NCI-H2029 treated with DMSO at 0.1 percent for 48 hours (cell line): ENCODE measurements around the gene UBA1.
"Not testable (repeated sequence)": the region's sequence is repeated elsewhere in the genome, so short reads cannot be mapped to it uniquely, and the experiment has no call there.

Source experiments
- DNase-seq: peaks from one replicate; lab custom pipeline; 2025; lab: John Stamatoyannopoulos, UW

Gene UBA1

DNA sequence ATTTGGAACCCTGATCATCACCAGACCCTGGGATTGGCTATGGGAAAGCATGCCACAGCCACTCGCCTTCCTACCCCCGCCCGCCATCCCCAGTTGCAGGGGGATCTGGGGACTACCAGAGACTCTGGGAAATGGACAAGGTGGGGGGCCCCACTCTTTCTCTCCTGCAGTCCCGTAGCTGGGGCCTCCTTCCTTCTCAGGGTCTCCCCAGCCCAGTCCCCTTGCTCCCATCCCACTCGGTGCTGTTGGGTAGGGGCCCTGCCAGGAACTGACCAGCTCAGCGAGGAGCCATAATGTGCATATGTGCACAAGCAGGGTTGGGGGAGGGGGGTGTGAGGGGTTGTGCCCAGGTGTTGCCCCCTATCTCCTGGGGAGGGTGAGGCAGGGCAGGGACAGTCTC, 35.8 kb downstream of the UBA1 start:
- no peak for DNase-seq

DNA sequence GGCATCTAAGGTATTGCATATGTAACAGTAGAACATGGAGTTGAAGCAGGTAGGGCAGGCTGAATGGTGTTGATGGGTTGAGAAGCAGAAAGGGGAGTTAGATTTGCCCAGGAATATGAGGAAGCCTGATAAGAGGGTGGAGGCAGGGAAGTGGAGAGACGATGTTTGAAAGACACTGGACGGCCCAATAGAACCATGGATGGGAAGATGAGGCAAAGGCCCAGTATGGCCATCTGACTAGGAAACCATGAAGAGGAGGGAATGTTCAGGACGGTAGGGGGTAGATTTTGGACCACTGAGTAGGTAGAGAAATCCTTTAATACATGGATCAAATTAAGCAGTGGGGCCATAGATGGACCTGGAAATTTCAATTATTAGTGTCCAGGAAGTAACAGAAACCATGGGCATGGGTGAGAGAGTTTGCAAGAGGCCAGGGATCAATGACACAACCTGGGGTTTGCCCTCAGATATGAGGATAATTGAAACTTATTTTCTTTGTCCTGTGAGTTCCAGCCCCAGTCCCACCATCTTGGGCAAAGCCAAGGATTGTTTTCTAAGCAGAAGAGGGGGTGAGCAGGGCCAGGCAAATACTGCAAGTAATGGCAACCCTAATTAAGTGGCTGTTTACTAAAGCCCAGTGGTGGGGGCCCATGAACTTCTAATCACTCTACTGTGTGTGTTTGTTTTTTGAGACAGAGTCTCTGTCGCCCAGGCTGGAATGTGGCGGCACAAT, 36.7 kb downstream of the UBA1 start:
- no peak for DNase-seq

DNA sequence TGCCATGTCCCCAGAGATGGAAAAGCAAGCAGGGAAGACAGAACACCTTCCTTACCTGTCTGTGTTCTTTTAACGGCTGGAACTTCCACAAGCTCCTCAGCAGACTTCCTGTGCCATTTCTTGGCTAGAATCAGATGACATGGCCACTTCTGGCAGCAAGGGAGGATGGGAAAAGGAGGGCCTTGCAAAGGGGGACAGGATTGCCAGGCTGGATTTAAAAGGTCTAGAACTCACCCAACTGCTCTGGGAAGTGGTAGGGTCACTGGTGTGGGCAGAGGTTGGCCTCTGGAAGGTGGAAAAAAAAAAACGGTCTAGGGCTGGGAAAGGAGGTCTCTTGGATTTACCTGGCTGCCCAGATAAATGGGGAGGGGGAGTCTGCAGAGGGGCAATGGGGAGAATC, 37.5 kb downstream of the UBA1 start:
- DNase-seq = no peak

DNA sequence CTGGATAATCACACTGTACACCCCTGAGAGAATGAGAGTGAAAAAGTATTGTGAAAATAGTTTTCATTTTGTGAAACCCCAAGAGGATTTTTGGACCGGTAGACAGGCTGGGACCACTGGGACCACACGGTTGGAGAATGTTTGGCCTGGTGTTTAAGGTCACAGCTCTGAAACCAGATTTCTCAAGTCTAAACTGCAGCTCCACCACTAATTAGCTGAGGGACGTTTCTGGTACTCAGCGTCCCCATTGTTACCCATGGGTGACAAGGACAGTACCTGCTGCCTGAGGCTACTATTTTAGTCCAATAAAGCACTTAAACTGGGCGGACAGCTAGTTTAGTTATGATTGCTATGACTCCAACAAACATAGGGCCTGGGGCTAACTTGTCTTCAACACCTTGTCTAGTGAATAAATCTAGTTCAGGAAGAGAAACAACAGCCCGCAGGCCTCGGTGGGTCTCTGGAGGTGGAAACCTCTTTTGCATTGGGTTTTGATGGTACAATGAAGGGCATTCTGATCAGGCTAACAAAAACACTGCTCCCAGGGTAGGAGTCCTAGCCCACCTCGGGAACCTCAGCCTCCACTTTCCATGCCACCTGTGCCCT, 38.7 kb downstream of the UBA1 start:
- no peak for DNase-seq

DNA sequence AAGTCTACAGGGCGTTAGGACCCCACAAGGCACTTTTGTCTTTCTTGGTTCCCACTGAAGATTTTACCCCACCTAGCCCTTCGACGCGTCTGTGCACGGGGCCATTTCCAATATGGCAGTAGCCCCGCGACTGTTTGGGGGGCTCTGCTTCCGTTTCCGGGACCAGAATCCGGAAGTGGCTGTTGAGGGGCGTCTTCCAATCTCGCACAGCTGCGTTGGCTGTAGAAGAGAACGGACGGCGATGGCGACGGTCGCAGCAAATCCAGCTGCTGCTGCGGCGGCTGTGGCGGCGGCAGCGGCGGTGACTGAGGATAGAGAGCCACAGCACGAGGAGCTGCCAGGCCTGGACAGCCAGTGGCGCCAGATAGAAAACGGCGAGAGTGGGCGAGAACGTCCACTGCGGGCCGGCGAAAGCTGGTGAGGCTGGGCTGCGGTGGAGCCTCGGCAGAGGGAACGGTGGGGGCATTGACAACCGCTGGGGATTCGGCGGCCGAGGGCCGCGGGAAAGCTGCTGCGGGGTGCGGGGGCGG, 39.2 kb downstream of the UBA1 start, which contains the start of gene USP11:
TSS of gene USP11 (plus strand) at position 207 of the 530 bp plus-strand sequence. CDS start at position 242, 35 bp downstream.
- no peak for DNase-seq

DNA sequence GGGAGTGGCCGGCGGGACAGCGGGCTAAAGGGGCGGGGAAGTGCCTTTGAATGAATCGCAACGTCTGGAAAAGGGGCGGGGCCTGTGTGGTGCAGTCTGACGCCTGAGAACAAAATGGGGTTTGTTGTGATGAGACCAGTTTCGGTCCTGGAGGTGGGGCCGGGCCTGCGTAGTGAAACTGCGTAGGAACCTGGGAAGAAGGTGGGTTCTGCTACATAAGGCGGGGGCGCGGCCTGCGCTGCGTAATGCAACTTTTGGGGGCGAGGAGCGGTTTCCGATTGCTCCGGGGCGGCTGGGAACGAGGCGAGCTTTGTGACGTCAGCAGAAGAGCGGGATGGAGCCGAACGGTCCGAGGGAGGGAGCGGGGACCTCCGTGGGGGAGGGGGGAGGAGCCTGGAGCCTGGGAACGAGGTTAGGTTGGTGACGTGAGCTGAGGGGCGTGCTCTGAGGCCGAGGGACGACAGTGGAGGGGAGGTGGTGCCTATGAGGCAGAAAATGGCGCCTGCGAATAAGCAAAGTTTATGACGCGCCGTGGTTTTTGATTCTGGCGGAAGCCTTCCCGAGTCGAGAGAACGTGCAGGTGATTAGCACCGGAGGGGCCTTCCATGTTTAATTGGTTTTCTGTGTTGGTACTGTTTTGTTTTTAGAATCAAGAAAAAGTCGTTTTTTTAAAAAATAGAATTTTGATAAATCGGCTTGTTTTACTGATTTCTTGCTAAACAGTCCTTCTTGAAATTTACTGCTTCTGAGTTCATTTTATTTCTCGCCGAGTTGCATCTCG, 39.9 kb downstream of the UBA1 start:
- peak; percentile 63 for DNase-seq

DNA sequence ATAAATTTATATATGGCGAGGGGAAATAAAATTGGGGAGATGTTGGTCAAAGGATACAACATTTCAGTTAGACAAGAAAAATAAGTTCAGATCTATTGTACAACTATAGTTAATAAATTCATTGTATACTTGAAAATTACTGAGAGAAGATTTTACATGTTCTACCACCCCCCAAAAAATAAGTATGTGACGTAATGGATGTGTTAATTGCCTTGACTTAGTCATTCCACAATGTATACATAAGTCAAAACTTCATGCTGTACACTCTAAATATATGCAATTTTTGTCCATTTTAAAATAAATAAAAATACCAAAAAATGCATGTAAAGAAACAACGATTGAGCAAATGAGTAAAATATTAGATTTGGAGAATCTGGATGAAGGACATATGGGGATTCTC, 41.0 kb downstream of the UBA1 start:
- no peak for DNase-seq

DNA sequence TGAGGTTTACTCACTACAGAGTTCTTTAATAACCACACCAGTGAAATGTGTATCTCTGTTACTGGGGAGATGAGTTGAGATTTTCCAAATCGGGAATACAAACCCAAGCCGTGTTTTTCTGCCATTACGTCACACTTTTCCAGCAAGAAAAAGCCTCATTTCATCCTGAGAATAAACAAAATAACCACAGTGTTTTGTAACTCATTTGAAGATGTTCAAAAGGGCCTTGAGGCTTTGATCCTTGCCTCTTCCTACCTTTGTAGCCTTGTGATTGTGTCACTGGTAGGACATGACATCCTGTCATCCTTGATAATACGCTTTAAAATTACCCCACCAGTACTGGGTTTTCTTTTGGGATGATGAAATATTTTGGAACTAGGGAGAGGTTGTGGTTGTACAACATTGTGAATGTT, 42.1 kb downstream of the UBA1 start:
- no peak for DNase-seq

DNA sequence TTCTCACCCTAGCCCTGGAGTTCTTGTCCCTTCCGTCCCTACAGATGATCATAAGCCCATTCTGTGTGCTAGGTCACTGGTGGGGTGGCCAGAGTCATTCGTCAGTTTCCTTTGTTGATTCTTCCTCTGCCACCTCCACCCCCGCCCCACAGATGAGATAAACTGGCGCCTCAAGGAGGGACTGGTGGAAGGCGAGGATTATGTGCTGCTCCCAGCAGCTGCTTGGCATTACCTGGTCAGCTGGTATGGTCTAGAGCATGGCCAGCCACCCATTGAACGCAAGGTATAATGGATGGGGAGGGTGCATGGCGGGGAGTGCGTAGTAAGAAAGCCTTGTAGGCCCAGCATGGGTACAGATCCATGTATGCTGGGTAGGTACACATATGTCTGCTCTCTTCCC, 45.6 kb downstream of the UBA1 start:
- no peak for DNase-seq

DNA sequence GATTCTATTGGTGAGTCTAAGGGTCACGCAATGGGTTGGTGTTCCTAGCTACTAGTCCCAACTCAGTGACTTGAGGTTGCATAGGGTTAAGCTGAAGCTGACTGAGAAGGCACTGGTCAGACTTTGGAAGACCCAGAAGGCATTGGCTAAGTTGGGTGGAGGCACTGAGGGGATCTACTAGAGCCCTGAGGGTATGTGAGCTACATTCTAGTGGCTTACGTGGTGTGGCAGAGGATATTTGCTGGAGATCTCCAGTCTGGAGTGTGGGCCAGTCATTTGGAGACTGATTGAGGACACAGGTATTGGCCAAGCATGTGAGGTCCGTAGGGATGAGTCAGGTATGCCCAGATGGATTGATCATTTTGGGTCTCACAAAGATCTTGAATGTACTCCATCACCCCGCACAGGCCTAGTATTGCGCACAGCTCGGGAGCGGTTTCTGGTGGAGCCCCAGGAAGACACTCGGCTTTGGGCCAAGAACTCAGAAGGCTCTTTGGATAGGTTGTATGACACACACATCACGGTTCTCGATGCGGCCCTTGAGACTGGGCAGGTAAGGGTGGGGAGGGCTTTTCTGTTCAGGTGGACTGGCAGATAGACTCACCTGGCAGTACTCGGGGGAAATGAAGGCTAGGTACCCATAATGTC, 46.4 kb downstream of the UBA1 start:
- DNase-seq = no peak

DNA sequence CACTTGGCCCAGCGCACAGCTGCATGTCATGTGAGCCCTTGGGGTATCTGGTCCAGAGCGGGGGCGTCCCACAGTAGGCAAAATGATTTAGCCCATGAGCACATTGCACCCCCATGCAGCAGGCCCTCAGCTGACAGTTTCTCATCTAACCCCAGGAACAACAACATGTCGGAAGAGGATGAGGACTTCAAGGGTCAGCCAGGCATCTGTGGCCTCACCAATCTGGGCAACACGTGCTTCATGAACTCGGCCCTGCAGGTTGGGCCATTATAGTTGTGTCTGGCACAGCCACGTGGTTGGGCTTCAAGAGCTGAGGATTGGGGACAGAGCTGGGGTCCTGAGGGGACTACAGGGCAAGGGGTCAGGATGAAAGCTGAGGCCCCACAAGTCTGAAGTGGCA, 47.0 kb downstream of the UBA1 start:
- no peak for DNase-seq

DNA sequence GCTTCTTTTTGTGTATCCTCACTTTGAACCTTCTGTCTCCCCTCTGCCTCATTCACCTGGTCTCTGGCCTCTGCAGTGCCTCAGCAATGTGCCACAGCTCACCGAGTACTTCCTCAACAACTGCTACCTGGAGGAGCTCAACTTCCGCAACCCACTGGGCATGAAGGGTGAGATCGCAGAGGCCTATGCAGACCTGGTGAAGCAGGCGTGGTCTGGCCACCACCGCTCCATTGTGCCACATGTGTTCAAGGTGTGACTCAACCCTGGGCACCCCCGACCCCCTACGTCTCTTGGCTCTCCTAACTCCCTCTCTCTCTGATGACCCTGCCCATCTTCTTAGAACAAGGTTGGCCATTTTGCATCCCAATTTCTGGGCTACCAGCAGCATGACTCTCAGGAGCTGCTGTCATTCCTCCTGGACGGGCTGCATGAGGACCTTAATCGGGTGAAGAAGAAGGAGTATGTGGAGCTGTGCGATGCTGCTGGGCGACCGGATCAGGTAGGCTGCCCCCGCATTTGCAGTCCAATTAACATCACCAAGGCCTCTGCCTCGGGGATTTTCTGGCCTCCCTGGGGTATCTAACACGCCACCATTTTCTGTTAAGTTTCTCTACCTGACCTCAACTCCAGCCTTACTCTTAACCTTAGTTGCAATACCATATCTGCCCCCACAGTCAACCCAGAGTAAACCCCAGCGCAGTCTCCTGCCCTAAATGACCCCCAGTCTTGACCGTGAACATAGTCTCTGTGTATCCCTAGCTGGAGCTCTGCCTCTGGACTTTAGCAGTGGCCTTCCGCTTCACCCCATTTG, 47.8 kb downstream of the UBA1 start:
- DNase-seq = no peak

DNA sequence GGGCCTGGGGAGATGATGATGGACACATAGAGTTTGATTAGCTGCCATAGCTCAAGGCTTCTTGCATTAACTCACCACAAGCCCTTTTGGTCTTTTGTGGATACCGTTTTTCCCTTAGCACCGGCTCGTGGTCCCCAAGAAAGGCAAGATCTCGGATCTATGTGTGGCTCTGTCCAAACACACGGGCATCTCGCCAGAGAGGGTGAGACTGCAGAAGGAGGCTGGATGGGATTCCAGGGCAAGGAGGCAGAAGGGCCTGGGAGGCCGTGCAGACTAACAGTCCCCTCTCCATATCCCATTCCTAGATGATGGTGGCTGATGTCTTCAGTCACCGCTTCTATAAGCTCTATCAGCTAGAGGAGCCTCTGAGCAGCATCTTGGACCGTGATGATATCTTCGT, 48.7 kb downstream of the UBA1 start:
- DNase-seq = no peak

DNA sequence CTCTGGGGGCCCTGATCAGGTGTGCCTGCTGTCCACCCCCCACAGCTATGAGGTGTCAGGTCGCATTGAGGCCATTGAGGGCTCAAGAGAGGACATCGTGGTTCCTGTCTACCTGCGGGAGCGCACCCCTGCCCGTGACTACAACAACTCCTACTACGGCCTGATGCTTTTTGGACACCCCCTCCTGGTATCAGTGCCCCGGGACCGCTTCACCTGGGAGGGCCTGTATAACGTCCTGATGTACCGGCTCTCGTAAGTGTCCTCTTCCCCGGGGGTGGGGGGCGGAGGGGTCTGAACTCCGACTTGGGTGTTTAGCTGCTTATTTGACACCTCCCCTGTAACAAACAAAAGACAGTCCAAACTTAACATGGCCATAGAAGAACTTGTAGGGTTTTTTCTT, 49.7 kb downstream of the UBA1 start:
- no peak for DNase-seq

DNA sequence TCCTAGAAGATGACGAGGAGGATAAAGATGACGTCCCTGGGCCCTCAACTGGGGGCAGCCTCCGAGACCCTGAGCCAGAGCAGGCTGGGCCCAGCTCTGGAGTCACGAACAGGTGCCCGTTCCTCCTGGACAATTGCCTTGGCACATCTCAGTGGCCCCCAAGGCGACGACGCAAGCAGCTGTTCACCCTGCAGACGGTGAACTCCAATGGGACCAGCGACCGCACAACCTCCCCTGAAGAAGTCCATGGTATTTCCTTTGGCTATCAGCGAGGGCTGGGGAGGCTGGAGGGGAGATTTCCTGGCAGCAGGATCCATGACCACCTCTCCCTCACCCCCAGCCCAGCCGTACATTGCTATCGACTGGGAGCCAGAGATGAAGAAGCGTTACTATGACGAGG, 51.0 kb downstream of the UBA1 start:
- DNase-seq = no peak

DNA sequence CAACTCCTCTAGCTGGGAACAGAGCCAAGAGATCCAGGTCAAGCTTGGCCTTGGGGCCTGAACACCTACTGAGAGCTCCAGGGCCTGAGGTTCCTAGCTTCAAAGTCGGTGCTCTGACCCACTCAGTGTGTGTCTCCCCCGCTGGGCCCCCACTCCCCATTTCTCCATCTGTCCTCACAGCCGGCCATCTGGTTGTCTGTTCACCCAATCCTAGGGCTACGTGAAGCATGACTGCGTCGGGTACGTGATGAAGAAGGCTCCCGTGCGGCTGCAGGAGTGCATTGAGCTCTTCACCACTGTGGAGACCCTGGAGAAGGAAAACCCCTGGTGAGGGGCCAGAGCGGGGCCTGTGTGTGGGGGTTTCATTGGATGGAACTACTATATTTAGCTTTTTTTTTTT, 51.5 kb downstream of the UBA1 start:
- no peak for DNase-seq

DNA sequence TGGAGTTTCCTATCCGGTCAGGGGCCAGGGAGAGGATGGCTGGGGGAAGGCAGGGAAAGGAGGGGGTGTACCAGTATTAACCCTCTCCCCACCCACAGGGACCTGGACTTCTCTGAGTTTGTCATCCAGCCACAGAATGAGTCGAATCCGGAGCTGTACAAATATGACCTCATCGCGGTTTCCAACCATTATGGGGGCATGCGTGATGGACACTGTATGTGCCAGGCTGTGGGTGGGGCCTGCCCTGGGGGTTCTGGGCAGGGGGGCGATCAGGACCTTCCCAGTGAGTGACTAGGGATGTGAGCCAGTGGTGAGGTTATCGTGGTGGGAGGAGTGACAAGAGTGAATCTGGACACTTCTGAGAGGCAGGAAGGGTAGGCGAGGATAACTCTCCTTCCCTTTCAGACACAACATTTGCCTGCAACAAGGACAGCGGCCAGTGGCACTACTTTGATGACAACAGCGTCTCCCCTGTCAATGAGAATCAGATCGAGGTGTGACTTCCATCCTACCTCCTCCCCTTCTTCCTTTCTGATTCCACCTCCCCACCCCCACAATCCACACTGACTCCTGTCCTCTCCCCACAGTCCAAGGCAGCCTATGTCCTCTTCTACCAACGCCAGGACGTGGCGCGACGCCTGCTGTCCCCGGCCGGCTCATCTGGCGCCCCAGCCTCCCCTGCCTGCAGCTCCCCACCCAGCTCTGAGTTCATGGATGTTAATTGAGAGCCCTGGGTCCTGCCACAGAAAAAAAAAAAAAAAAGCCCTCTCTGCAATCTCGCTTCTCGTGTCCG, 53.8 kb downstream of the UBA1 start:
- DNase-seq = no peak

DNA sequence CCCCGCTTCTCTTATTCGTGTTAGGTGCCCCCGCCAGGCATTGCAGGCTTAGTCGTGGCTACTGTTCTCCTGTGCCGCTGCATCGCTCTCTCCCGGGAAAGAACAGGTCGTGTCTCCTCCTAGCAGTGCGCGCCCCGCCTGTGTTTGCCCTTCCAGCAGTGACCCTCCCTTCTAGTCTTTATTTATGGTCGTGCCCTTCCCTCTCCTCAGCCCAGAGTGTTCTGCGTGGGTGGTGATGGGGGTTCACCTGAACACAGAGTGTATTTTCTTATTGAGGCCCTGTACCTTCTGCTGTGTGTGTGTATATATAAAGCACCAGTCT, 54.3 kb downstream of the UBA1 start:
- no peak for DNase-seq

DNA sequence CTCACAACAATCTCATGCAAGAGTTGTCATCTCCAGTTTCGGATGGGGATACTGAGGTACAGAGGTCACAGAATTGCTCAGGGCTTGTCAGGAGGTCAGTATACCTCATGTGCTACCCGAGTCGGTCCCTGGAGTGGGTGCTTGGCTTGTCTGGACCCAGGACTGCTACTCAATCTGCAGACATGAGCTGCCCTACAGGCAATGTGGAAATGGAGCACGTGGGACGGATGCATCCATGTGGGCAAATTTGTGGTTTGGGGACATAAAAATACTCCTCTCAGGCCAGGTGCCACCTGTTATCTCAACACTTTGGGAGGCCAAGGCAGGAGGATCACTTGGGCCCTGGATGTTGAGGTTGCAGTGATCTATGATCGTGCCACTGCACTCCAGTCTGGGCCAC, 54.9 kb downstream of the UBA1 start:
- DNase-seq = no peak

DNA sequence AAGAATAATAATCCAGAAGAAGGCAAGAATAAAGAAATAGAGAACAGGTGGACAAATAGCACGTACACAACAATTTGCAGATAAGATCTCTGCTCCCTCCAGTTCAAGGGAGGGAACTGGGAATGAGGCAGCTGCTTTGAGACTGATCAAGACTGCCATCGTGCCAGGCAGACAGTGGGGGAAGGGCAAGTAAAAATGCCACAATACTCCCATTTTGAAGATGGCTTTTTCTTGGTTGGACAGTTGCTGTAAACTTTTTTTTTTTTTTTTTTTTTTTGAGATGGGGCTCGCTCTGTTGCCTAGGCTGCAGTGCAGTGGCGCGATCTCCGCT, 56.4 kb downstream of the UBA1 start:
- no peak for DNase-seq

DNA sequence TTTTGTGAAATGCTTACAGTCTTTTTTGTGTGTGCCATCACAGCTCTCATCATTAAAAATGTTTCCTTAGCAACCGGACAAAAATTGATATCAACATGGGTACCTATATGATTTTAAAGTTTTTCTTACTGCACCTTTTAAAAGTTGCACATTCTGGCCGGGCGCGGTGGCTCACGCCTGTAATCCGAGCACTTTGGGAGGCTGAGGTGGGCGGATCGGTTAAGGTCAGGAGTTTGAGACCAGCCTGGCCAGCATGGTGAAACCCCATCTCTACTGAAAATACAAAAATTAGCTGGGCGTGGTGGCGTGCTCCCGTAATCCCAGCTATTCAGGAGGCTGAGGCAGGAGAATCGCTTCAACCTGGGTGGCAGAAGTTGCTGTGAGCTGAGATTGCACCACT, 64.0 kb downstream of the UBA1 start:
- not testable (repeated sequence) for DNase-seq
